ENCODE measurements around the gene NKPD1.

DNA sequence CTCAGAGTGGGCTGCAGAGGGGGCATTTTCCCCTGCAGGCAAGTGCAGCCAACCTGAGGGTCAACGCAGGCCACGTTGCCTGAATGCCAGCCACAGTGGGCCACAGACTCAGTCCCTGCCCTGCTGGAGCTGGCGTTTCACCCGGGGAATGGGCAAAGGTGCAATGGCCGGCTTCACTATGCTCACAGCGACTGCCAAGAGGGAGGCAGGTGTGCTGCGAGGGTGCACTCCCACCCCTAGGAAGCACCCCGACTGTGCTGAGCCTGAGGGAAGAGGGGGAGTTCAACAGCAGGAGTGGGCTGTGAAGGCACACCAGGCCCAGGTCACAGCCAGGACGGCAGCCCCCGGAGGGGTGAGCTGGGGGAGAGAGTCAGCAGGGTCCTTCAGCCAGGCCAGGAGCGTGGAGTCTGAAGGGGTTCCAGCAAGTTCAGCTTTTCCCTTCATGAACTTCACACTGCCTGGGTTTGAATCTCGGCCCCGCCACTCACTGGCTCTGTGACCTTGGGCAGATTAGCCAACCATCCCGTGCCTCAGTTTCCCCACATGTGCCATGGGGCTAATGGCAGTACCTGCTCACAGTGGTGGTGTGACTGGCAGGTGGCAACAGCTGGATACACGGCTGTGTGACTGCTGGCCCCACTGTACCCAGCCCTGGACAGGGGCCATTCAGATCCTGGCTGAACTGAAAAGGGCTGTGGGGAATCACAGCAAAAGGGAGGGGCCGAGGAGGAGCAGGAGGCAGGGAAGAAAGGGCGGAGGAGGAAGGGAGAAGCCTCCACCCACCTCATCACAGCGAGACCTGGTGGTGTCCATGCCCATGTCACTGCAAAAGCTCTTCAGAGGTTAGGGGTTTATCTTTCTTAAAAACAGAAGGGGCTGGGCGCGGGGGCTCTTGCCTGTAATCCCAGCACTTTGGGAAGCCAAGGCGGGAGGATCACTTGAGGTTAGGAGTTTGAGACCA, 9.6 kb upstream of the NKPD1 start:
- TF ChIP-seq EZH2phosphoT487 (IDR thresholded peaks at IDR 0.05; ENCODE audit: insufficient read depth, low read depth): no peak
- TF ChIP-seq EZH2 (IDR thresholded peaks at IDR 0.05; ENCODE audit: insufficient read depth, poor library complexity, severe bottlenecking): no peak

Data from GM23248 (cell line).